H54 (cell line): ENCODE data around the gene TMEM181.
"Not testable (repeated sequence)": the region's sequence is repeated elsewhere in the genome, so short reads cannot be mapped to it uniquely, and the experiment has no call there.

Source experiments
- DNase-seq: peaks from one replicate; pipeline ENCODE4 v3.0.0; 2011; ENCODE audit warnings: low spot score, mixed read lengths; ENCODE audit not compliant: insufficient read length
- FAIRE-seq: peaks from 3 replicates; lab custom pipeline; 2011; peaks lifted over from hg19 to GRCh38; lab: Jason Lieb, UNC
- POLR2A ChIP-seq: IDR thresholded peaks from 2 replicates; pipeline ENCODE4 v1.6.1; 2011; ENCODE audit warnings: low read depth, mild to moderate bottlenecking, low read length

TMEM181 gene

GRCh38 chr6:158606935-158607334 is 47.0 kb downstream of the TMEM181 start:
- FAIRE-seq (no peak), DNase-seq (no peak)
- TF ChIP-seq POLR2A: no peak

GRCh38 chr6:158607411-158608170 is 47.7 kb downstream of the TMEM181 start:
- FAIRE-seq: no peak
- no peak for TF ChIP-seq POLR2A
- DNase-seq: no peak

- DNase-seq (no peak), FAIRE-seq (no peak)
- no peak for TF ChIP-seq POLR2A
Observed at GRCh38 chr6:158608221-158608620, 48.3 kb downstream of the TMEM181 start.

GRCh38 chr6:158609455-158610155 is 49.7 kb downstream of the TMEM181 start:
- DNase-seq: no peak
- FAIRE-seq: no peak
- no peak for TF ChIP-seq POLR2A

GRCh38 chr6:158610319-158610968 is 50.6 kb downstream of the TMEM181 start:
- DNase-seq (no peak), FAIRE-seq (no peak)
- TF ChIP-seq POLR2A: no peak

- DNase-seq: no peak
- FAIRE-seq: no peak
- no peak for TF ChIP-seq POLR2A
Observed at GRCh38 chr6:158611039-158611438, 51.1 kb downstream of the TMEM181 start.

GRCh38 chr6:158611541-158612370 is 51.9 kb downstream of the TMEM181 start:
- no peak for TF ChIP-seq POLR2A
- FAIRE-seq (no peak), DNase-seq (no peak)

GRCh38 chr6:158614606-158615005 is 54.7 kb downstream of the TMEM181 start:
- not testable (repeated sequence) for DNase-seq, FAIRE-seq

- FAIRE-seq, DNase-seq: not testable (repeated sequence)
Observed at GRCh38 chr6:158618289-158618688, 58.4 kb downstream of the TMEM181 start.

GRCh38 chr6:158619922-158620801 is 60.3 kb downstream of the TMEM181 start:
- no peak for DNase-seq
- no peak for FAIRE-seq
- no peak for TF ChIP-seq POLR2A

- FAIRE-seq (no peak), DNase-seq (no peak)
- TF ChIP-seq POLR2A: no peak
Observed at GRCh38 chr6:158620963-158621693, 61.2 kb downstream of the TMEM181 start.
